ENCODE measurements around the gene RGS12.

GRCh38 chr4:3342182-3342854 lies 49.5 kb downstream of the RGS12 start:
- no peak for TF ChIP-seq CTCF (conservative IDR thresholded peaks at IDR 0.05)
- no peak for TF ChIP-seq EZH2 (IDR thresholded peaks at IDR 0.05; ENCODE audit: low read depth)

Data from PC-9 (cell line).